ENCODE measurements around the gene GREB1L.

- TF ChIP-seq YY1 (IDR thresholded peaks at IDR 0.05; ENCODE audit: insufficient read depth, insufficient read length) = no peak
- TF ChIP-seq SUZ12 (IDR thresholded peaks at IDR 0.05; ENCODE audit: extremely low read depth, insufficient read depth, insufficient read length) = no peak
- no peak for TF ChIP-seq ZNF274 (IDR thresholded peaks at IDR 0.05; ENCODE audit: low read depth, low read length)
Observed at GRCh38 chr18:21275645-21276044, 33.6 kb downstream of the GREB1L start.
